ENCODE measurements around the gene OR10S1. TPM values are rescaled to one million over a fixed set of nuclear protein-coding genes. Genes with fewer than 3 reads are reported as not detected.
"Not testable (repeated sequence)": the region's sequence is repeated elsewhere in the genome, so short reads cannot be mapped to it uniquely, and the experiment has no call there.

OR10S1 gene, protein sequence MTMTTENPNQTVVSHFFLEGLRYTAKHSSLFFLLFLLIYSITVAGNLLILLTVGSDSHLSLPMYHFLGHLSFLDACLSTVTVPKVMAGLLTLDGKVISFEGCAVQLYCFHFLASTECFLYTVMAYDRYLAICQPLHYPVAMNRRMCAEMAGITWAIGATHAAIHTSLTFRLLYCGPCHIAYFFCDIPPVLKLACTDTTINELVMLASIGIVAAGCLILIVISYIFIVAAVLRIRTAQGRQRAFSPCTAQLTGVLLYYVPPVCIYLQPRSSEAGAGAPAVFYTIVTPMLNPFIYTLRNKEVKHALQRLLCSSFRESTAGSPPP
- total RNA-seq (2014; rRNA removed; shearing (Covaris generic)), result not detected in 2 replicates

DNA sequence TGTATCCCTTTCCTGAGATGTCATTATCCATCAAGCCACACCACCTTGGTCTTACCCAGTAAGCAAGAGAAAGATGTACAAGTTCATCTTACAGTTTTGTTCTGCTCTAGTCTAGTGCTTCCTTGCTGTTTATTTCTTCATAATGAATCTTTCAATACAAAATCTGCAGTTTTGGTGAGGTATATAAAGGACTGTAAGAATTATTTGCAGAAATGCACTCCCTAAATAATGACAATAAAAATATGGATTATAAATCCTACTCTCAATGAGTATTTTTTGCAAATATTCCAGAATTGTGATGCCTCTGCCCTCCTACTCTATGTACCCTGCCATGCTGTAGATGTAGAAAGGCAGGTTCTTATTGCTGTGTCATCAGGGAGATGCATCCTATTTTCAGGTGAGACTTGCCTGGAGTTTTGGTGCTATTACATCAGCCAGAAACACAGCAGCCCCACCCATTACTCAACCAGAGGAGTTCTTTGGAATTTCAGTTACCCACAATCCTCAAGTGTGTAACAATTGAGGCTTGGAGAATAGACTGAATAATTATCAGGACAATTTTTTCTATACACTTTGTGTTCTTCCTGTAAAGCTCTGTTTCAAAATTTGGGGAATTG is at the start of gene OR10S1:
Gene OR10S1 (minus strand): TSS at position 51 of the 617 bp plus-strand sequence. CDS start 117 bp downstream, outside the sequence.
- DNase-seq (ENCODE audit: low read depth), result no peak

DNA sequence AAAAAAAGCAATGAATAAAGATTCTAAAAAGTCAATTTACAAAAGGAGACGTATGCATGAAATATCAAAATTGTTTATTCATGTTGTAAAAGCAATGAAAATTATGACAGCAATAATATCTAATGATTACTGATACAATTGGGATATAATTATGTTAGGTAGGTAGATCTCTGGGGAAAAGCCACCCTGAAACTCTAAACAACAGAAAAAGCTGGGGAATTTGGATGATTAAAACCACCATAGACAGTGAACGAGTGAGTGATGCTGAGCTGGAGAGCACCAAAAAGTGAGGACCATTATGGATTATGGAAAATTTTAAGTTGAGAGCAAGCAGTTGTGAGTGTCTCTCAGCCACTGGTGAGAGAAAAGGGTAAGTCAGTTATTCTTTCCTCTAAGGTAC is 48.9 kb upstream of the OR10S1 start, which contains the start of gene OR10G8:
Gene OR10G8 (plus strand): TSS at position 301 of the 400 bp plus-strand sequence. CDS start 2,825 bp downstream, outside the sequence.
- no peak for DNase-seq (ENCODE audit: low read depth)

DNA sequence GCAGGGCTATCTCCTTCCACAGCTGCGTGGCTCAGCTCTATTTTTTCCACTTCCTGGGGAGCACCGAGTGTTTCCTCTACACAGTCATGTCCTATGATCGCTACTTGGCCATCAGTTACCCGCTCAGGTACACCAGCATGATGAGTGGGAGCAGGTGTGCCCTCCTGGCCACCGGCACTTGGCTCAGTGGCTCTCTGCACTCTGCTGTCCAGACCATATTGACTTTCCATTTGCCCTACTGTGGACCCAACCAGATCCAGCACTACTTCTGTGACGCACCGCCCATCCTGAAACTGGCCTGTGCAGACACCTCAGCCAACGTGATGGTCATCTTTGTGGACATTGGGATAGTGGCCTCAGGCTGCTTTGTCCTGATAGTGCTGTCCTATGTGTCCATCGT is 38.3 kb upstream of the OR10S1 start:
- DNase-seq (ENCODE audit: low read depth), result not testable (repeated sequence)

DNA sequence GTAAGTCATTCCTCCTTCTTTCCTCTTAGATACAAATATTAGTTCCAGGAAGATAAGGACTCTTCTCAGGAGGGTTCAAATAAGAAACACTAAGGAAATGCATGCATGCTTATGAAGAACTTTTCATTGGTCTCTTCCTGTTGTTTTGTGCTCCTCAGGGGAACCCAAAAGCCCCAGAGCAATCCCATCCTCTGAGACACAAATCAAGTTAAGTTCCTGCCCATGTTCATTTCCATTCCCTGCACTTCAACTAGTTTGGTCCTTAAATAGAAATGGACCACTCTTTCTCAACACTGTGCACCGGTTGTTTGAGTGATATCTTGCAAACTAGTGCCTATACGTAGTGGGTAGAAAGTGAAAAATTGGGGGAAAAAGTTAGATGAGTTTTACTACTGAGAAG is 35.1 kb upstream of the OR10S1 start, which contains the start of gene OR10G4:
Gene OR10G4 (plus strand): TSS at position 301 of the 400 bp plus-strand sequence. CDS start 2,578 bp downstream, outside the sequence.
- DNase-seq (ENCODE audit: low read depth), result no peak

DNA sequence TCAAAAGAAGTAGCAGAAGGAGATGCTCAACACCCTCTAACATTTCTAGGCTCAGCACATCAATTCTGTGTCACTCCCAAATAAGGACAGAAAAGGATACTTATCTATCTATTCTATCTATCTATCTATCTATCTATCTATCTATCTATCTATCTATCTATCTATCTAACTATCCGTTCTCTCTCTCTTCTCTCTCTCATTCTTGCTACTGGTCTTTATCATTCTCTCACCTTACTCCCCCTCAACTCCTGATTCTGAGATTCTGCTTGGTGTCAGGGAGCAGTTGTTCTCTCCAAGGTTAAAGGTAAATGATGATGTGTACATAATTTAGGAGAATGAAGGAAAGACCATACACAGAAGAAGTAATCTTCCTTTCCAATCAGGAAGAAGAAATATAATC is 17.5 kb upstream of the OR10S1 start, which contains the start of gene OR10G6:
Gene OR10G6 (minus strand): TSS at position 43 of the 400 bp plus-strand sequence. CDS start 0 bp downstream, at position 43.
- no peak for DNase-seq (ENCODE audit: low read depth)

DNA sequence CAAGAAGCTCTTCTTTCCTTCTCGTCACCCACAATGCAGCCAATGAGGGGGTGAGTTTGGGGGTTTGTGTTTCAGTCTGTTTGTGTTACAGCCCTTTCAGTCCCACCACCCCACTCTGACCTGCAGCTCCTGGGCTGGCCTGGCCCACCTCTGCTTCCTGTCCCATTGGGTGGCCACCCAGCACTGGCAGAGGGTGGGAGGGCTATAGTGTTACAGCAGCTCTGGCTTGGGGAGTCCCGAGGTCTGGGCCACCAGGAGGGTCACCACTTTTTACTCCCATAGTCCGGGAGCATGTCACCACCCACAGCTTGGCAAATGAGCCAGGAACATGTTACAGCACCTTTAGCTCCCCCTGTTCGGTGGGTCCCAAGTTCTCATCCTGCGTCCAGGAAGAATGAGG is 1.7 kb upstream of the OR10S1 start:
- no peak for DNase-seq (ENCODE audit: low read depth)

DNA sequence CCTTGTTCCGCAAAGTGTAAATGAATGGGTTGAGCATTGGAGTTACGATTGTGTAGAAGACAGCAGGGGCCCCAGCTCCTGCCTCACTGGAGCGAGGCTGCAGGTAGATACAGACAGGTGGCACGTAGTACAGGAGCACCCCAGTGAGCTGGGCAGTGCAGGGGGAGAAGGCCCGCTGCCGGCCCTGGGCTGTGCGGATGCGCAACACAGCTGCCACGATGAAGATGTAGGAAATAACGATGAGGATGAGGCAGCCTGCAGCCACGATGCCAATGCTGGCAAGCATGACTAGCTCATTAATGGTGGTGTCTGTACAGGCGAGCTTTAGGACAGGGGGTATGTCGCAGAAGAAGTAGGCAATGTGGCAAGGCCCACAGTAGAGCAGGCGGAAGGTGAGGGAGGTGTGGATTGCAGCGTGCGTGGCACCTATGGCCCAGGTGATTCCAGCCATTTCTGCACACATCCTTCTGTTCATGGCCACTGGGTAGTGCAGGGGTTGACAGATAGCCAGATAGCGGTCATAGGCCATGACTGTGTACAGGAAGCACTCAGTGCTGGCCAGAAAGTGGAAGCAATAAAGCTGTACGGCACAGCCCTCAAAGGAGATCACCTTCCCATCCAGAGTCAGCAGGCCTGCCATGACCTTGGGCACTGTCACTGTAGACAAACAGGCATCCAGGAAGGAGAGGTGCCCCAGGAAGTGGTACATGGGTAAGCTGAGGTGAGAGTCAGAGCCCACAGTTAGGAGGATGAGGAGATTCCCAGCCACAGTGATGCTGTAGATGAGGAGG is 616 bp downstream of the OR10S1 start:
- peak; percentile 2 for DNase-seq (ENCODE audit: low read depth)

DNA sequence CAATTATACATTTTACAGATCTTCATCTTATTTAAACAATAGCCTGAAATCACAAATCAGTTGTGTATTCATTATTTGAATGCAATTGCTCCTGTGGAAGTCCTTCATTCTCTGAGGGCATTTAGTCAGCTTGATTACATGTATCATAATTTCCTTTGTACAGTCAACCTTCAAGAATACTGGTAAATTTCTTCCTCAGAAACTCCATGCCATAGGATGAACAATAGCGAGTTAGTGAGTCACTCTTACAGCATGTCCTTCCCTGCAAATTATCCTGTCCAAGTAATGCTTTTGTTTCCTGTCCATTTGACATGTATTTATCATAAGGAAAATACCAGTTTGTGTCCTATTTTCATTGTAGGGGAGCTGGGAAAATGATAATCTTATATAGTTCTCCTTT is 3.8 kb downstream of the OR10S1 start:
- DNase-seq (ENCODE audit: low read depth), result peak; percentile 84

DNA sequence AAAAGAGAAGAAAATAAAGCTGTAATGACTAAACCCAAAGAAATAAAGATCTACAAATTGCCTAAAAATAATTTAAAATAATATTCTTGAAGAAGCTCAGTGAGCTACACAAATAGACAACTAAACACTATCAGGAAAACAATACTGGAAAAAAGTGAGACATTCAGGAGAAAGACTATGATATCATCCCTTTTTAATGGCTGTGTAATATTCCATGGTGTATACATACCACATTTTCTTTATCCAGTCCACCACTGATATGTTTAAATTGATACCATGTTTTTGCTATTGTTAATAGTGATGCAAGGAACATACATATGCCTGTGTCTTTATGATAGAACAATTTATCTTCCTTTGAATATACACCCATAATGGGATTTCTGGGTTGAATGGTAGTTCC is 20.8 kb downstream of the OR10S1 start:
- DNase-seq (ENCODE audit: low read depth), result no peak

DNA sequence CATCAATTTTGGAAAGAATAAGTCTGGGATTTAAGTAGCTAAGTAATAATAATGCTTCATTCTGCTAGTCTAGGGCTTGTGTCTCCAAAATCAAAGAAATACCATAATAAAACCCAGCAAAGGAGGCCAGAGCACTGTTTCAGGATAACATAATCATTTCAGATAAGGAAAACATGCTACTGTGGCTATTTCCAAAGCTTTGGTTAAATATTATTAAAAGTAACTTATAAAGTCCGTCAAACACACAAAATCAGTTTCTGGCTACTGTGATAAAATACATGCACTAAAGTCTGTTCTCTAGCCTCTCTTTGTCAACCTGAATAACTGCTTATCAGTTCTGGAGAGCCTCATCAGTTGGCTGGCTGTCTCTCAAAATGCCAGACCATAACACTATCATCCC is 32.4 kb downstream of the OR10S1 start:
- no peak for DNase-seq (ENCODE audit: low read depth)

DNA sequence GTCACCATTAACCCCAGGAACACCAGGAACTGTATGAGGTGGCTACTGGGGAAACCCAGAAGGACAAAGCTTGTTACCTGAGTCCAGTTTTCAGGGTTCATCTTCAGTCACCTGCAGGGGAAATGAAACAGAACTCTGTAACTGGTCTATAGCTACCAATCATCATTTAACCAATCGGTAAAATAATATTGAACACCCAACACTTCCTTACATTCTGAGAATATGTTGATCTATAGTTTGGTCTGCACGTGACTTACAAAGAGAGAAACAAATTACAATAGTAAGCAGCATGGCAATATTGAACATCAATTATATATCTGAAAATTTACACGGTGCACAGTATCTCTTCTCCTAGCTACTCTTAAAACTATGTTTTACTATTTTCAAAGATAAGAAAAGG is 33.8 kb downstream of the OR10S1 start, which contains the start of gene OR6T1:
Gene OR6T1 (minus strand): TSS at position 101 of the 400 bp plus-strand sequence. CDS start 0 bp downstream, at position 101.
- no peak for DNase-seq (ENCODE audit: low read depth)

DNA sequence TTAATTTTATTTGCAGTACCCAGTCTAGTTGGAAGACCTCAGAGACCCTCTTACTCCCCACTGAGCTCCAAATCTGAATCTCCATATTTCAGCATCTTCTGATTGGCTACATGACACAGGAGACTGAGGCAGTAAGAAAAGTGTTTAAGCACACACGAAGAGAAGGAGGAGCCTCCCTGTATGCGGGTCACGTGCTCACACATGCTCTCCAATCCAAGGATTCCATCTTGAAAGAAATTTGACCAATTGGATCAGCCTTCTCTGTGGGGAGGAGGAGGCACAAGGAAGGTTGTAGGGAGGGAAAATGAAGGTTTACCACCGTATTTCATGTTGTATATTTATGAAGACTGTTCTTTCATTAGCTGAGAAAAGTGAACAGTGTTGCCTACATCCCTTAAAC is 35.2 kb downstream of the OR10S1 start:
- no peak for DNase-seq (ENCODE audit: low read depth)

DNA sequence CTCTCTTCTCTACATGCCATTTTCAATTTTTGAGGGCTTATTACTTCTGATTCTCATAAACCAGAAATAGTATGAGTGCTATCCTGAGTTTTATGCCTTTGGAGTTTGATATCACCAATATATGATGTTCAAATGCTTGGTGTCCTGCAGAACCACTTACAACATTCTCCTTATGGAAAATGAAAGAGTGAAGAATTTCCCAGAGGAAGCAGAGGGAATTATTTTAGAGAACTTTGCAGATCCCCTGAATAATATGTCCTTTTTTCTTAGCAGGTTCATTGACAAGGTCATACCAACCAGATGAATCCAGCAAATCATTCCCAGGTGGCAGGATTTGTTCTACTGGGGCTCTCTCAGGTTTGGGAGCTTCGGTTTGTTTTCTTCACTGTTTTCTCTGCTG is 38.3 kb downstream of the OR10S1 start, which contains the start of gene OR4D5:
Gene OR4D5 (plus strand): TSS at position 301 of the 400 bp plus-strand sequence. CDS start 0 bp downstream, at position 301.
- DNase-seq (ENCODE audit: low read depth), result no peak

Other genes starting within 250 kb of the OR10S1 start
- gene ZNF202, start 236.1 kb downstream of the OR10S1 start, total RNA-seq (2014; rRNA removed; shearing (Covaris generic)), result 5.9 and 7.3 TPM in 2 replicates
- gene OR6X1, start 223.3 kb downstream of the OR10S1 start, total RNA-seq (2014; rRNA removed; shearing (Covaris generic)), result not detected in 2 replicates
- gene OR6M1, start 171.4 kb downstream of the OR10S1 start, total RNA-seq (2014; rRNA removed; shearing (Covaris generic)), result not detected in 2 replicates
- gene TMEM225, start 92.1 kb downstream of the OR10S1 start, total RNA-seq (2014; rRNA removed; shearing (Covaris generic)), result not detected in 2 replicates
- gene OR8D4, start 75.6 kb downstream of the OR10S1 start, total RNA-seq (2014; rRNA removed; shearing (Covaris generic)), result not detected in 2 replicates
- gene OR4D5, start 38.2 kb downstream of the OR10S1 start, total RNA-seq (2014; rRNA removed; shearing (Covaris generic)), result not detected in 2 replicates
- gene OR6T1, start 33.9 kb downstream of the OR10S1 start, total RNA-seq (2014; rRNA removed; shearing (Covaris generic)), result not detected in 2 replicates
- not detected in 2 replicates for gene OR10G6, start 17.4 kb upstream of the OR10S1 start, total RNA-seq (2014; rRNA removed; shearing (Covaris generic))
- not detected in 2 replicates for gene OR10G4, start 35.2 kb upstream of the OR10S1 start, total RNA-seq (2014; rRNA removed; shearing (Covaris generic))
- gene OR10G9, start 45.2 kb upstream of the OR10S1 start, total RNA-seq (2014; rRNA removed; shearing (Covaris generic)), result not detected in 2 replicates
- gene OR10G8, start 49.0 kb upstream of the OR10S1 start, total RNA-seq (2014; rRNA removed; shearing (Covaris generic)), result not detected in 2 replicates
- gene OR10G7, start 63.5 kb upstream of the OR10S1 start, total RNA-seq (2014; rRNA removed; shearing (Covaris generic)), result not detected in 2 replicates
- 3.3 and 4.3 TPM in 2 replicates for gene VWA5A, start 137.7 kb upstream of the OR10S1 start, total RNA-seq (2014; rRNA removed; shearing (Covaris generic))
- not detected in 2 replicates for gene OR10D3, start 205.6 kb upstream of the OR10S1 start, total RNA-seq (2014; rRNA removed; shearing (Covaris generic))

All from M059J (cell line).